WI38 (cell line): ENCODE data around the gene LSM12.

Experiments used
- H3K4me3 ChIP-seq: 2 replicates; pipeline ENCODE4 v1.5.1; 2011; ENCODE audit warnings: low read depth, mild to moderate bottlenecking, control low read depth, low read length
- TF ChIP-seq, protein P1 (sequence below): IDR thresholded peaks from 2 replicates; pipeline ENCODE4 v1.5.1; 2012; ENCODE audit warnings: low read depth, mild to moderate bottlenecking, control low read depth, low read length

Gene LSM12

DNA sequence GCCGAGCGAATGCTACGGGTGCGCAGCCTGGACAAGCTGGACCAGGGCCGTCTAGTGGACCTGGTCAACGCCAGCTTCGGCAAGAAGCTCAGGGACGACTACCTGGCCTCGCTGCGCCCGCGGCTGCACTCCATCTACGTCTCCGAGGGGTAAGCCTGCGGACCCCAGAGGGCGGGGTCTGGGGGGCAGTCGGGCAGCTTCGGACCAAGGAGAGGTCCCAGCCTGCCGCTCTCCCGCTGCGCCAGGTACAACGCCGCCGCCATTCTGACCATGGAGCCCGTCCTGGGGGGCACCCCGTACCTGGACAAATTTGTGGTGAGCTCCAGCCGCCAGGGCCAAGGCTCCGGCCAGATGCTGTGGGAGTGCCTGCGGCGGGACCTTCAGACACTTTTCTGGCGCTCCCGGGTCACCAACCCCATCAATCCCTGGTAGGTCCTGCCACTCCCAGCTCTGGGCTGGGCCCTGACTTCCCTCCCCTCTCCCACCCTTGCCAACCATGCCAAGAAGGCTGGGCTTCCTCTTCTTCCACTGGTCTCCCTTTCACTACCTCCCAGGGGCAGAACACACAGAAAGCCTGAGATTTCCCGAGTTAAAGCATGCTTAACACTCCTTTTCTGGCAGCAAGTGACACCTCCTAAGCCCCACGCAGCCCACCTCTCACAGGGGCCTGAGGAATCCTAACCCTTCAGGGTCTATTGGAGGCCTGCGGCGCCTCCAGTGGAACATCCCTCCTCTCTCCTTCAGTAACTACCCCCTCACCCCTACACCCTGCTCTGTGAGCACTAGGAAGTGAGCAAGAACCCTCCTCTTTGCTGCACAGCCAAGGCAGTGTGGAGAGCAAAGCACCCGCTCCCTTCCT is 58.9 kb downstream of the LSM12 start:
- H3K4me3 ChIP-seq: peak overlapping the region; percentile 72
- TF ChIP-seq, protein P1, sequence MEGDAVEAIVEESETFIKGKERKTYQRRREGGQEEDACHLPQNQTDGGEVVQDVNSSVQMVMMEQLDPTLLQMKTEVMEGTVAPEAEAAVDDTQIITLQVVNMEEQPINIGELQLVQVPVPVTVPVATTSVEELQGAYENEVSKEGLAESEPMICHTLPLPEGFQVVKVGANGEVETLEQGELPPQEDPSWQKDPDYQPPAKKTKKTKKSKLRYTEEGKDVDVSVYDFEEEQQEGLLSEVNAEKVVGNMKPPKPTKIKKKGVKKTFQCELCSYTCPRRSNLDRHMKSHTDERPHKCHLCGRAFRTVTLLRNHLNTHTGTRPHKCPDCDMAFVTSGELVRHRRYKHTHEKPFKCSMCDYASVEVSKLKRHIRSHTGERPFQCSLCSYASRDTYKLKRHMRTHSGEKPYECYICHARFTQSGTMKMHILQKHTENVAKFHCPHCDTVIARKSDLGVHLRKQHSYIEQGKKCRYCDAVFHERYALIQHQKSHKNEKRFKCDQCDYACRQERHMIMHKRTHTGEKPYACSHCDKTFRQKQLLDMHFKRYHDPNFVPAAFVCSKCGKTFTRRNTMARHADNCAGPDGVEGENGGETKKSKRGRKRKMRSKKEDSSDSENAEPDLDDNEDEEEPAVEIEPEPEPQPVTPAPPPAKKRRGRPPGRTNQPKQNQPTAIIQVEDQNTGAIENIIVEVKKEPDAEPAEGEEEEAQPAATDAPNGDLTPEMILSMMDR: no peak

GRCh38 chr17:44006598-44007345 is 59.7 kb downstream of the LSM12 start:
- TF ChIP-seq, protein P1: peak; percentile 65
- peak overlapping the region; percentile 72 for H3K4me3 ChIP-seq

- TF ChIP-seq, protein P1: no peak
Observed at GRCh38 chr17:44006272-44006597, 60.2 kb downstream of the LSM12 start.

GRCh38 chr17:44005527-44006271 is 60.8 kb downstream of the LSM12 start:
- TF ChIP-seq, protein P1: no peak
- H3K4me3 ChIP-seq: peak overlapping the region; percentile 72; the same call in 1 of the 2 replicates

More at GRCh38 chr17:44006272-44006597, 60.2 kb downstream of the LSM12 start:
- peak overlapping the region; percentile 72 for H3K4me3 ChIP-seq

DNA sequence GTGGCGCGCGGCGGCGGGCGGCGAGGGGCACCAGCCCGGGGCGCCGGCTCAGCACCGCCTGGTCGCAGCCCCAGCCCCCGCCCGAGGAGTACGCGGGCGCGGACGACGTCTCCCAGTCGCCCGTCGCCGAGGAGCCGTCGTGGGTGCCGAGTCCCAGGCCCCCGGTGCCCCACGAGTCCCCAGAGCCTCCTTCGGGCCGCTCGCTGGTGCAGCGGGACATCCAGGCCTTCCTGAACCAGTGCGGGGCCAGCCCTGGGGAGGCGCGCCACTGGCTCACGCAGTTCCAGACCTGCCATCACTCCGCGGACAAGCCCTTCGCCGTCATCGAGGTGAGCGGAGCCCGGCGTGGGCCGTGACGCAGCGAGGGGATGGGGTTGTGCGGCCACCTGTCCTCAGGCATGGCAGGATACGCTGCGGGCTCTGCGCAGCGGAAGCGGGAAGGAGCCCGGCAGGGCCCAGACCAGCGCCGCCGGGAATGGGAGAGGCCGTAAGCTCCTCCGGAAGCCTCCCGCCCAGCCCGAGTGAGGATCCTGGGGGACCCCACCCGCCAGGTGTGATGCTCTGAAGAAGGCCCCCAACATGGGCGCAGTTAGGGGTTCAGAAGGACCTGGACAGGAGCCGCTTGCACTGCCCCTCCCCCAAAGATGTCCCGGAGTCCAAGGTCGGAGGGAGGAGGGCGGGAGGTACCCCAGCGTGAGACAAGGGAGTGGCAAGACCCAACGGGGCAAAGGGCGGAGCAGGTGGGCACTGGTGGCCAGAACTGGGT is 61.5 kb downstream of the LSM12 start:
- TF ChIP-seq, protein P1: no peak
- H3K4me3 ChIP-seq: no peak overlapping the region

GRCh38 chr17:44004077-44004760 is 62.3 kb downstream of the LSM12 start, which contains the start of gene NAGS:
TSS of gene NAGS (plus strand) at chr17:44004622. CDS start at chr17:44004664, 42 bp downstream.
- TF ChIP-seq, protein P1: no peak
- no peak within 1 kb of the TSS for H3K4me3 ChIP-seq
